Measurements from ENCODE around the gene TEX22.

DNA sequence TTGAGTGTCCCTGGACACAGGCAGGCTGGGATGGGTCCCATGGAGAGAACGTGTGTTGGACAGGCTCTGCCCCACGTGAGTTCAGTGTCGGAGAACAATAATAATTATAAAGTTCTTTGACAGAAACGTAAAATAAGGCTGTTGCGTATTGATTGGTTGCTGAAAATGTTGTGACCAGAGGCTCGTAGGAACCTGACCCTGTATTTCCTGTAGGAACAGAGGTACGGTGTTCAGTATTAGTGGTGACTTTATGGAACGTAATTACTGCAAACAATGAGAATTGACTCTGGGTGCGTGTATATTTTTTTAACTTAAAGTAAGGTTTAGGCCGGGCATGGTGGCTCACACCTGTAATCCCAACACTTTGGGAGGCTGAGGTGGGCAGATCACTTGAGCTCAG lies 29.1 kb downstream of the TEX22 start:
- TF ChIP-seq, protein P1, sequence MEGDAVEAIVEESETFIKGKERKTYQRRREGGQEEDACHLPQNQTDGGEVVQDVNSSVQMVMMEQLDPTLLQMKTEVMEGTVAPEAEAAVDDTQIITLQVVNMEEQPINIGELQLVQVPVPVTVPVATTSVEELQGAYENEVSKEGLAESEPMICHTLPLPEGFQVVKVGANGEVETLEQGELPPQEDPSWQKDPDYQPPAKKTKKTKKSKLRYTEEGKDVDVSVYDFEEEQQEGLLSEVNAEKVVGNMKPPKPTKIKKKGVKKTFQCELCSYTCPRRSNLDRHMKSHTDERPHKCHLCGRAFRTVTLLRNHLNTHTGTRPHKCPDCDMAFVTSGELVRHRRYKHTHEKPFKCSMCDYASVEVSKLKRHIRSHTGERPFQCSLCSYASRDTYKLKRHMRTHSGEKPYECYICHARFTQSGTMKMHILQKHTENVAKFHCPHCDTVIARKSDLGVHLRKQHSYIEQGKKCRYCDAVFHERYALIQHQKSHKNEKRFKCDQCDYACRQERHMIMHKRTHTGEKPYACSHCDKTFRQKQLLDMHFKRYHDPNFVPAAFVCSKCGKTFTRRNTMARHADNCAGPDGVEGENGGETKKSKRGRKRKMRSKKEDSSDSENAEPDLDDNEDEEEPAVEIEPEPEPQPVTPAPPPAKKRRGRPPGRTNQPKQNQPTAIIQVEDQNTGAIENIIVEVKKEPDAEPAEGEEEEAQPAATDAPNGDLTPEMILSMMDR (tag by site-specific recombination; IDR thresholded peaks at IDR 0.05) = no peak
- TF ChIP-seq, protein P2, sequence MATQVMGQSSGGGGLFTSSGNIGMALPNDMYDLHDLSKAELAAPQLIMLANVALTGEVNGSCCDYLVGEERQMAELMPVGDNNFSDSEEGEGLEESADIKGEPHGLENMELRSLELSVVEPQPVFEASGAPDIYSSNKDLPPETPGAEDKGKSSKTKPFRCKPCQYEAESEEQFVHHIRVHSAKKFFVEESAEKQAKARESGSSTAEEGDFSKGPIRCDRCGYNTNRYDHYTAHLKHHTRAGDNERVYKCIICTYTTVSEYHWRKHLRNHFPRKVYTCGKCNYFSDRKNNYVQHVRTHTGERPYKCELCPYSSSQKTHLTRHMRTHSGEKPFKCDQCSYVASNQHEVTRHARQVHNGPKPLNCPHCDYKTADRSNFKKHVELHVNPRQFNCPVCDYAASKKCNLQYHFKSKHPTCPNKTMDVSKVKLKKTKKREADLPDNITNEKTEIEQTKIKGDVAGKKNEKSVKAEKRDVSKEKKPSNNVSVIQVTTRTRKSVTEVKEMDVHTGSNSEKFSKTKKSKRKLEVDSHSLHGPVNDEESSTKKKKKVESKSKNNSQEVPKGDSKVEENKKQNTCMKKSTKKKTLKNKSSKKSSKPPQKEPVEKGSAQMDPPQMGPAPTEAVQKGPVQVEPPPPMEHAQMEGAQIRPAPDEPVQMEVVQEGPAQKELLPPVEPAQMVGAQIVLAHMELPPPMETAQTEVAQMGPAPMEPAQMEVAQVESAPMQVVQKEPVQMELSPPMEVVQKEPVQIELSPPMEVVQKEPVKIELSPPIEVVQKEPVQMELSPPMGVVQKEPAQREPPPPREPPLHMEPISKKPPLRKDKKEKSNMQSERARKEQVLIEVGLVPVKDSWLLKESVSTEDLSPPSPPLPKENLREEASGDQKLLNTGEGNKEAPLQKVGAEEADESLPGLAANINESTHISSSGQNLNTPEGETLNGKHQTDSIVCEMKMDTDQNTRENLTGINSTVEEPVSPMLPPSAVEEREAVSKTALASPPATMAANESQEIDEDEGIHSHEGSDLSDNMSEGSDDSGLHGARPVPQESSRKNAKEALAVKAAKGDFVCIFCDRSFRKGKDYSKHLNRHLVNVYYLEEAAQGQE (tag by site-specific recombination; IDR thresholded peaks at IDR 0.05) = no peak
- TF ChIP-seq, protein P3, sequence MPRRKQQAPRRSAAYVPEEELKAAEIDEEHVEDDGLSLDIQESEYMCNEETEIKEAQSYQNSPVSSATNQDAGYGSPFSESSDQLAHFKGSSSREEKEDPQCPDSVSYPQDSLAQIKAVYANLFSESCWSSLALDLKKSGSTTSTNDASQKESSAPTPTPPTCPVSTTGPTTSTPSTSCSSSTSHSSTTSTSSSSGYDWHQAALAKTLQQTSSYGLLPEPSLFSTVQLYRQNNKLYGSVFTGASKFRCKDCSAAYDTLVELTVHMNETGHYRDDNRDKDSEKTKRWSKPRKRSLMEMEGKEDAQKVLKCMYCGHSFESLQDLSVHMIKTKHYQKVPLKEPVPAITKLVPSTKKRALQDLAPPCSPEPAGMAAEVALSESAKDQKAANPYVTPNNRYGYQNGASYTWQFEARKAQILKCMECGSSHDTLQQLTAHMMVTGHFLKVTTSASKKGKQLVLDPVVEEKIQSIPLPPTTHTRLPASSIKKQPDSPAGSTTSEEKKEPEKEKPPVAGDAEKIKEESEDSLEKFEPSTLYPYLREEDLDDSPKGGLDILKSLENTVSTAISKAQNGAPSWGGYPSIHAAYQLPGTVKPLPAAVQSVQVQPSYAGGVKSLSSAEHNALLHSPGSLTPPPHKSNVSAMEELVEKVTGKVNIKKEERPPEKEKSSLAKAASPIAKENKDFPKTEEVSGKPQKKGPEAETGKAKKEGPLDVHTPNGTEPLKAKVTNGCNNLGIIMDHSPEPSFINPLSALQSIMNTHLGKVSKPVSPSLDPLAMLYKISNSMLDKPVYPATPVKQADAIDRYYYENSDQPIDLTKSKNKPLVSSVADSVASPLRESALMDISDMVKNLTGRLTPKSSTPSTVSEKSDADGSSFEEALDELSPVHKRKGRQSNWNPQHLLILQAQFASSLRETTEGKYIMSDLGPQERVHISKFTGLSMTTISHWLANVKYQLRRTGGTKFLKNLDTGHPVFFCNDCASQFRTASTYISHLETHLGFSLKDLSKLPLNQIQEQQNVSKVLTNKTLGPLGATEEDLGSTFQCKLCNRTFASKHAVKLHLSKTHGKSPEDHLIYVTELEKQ (tag by site-specific recombination; IDR thresholded peaks at IDR 0.05; ENCODE audit: borderline replicate concordance) = no peak
- TF ChIP-seq ZNF785 (tag by site-specific recombination; IDR thresholded peaks at IDR 0.05) (no peak), MYNN (tag by site-specific recombination; IDR thresholded peaks at IDR 0.05; ENCODE audit: borderline replicate concordance) (no peak), ZNF23 (tag by site-specific recombination; IDR thresholded peaks at IDR 0.05; ENCODE audit: borderline replicate concordance) (no peak)
- TF ChIP-seq, protein P4, sequence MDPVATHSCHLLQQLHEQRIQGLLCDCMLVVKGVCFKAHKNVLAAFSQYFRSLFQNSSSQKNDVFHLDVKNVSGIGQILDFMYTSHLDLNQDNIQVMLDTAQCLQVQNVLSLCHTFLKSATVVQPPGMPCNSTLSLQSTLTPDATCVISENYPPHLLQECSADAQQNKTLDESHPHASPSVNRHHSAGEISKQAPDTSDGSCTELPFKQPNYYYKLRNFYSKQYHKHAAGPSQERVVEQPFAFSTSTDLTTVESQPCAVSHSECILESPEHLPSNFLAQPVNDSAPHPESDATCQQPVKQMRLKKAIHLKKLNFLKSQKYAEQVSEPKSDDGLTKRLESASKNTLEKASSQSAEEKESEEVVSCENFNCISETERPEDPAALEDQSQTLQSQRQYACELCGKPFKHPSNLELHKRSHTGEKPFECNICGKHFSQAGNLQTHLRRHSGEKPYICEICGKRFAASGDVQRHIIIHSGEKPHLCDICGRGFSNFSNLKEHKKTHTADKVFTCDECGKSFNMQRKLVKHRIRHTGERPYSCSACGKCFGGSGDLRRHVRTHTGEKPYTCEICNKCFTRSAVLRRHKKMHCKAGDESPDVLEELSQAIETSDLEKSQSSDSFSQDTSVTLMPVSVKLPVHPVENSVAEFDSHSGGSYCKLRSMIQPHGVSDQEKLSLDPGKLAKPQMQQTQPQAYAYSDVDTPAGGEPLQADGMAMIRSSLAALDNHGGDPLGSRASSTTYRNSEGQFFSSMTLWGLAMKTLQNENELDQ (tag by site-specific recombination; IDR thresholded peaks at IDR 0.05; ENCODE audit: low read depth) = no peak
- TF ChIP-seq, protein P5, sequence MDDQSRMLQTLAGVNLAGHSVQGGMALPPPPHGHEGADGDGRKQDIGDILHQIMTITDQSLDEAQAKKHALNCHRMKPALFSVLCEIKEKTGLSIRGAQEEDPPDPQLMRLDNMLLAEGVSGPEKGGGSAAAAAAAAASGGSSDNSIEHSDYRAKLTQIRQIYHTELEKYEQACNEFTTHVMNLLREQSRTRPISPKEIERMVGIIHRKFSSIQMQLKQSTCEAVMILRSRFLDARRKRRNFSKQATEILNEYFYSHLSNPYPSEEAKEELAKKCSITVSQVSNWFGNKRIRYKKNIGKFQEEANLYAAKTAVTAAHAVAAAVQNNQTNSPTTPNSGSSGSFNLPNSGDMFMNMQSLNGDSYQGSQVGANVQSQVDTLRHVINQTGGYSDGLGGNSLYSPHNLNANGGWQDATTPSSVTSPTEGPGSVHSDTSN (CRISPR knock-in tag; IDR thresholded peaks at IDR 0.05) = no peak
